HCT116 (cell line): ENCODE results near the gene GABBR2. TPM values are rescaled to one million over a fixed set of nuclear protein-coding genes. Genes with fewer than 3 reads are reported as not detected.
"Not testable (repeated sequence)": the region's sequence is repeated elsewhere in the genome, so short reads cannot be mapped to it uniquely, and the experiment has no call there.

ENCODE experiments used
- ATAC-seq: fragments of 200-7000 bp; cut with Tn5 transposase; 2 replicates; pipeline ENCODE4 v1.9.1; 2020; ENCODE audit warnings: mild to moderate bottlenecking, moderate library complexity
- BruUV-seq: library from RNA; stranded (reverse); fragments of 400-500 nt; replicated peaks from 2 replicates; lab custom pipeline; 2021; lab: Mats Ljungman, UMichigan
- CTCF ChIA-PET: fragments of 300-600 bp; sonication (Branson Sonifier 250); formaldehyde crosslinking; loops from one replicate; lab custom pipeline; 2021; ENCODE audit warnings: antibody characterized with exemption; lab: Charles Lee
- POLR2A ChIA-PET: fragments of 300-600, 350-600 bp; sonication (Branson Sonifier 250); formaldehyde crosslinking; loops from one replicate; lab custom pipeline; 2021; ENCODE audit warnings: antibody characterized with exemption; lab: Charles Lee
- RAD21 ChIA-PET, 2 experiments: fragments of 300-600 bp; sonication (Branson Sonifier 250); formaldehyde crosslinking; loops; one replicate each; lab custom pipeline; 2023; ENCODE audit warnings: low total read pairs in 2 of 2; ENCODE audit not compliant: uncharacterized antibody in 2 of 2, unreplicated experiment in 2 of 2, low non-redundant PET in 1 of 2; lab: Charles Lee
- DNase-seq: peaks from one replicate; pipeline ENCODE4 v3.0.0-alpha.2; 2010; ENCODE audit warnings: low read depth, low spot score
- H2AFZ ChIP-seq: fragments of 200-600 bp; shearing (Covaris generic), sonication (generic); 2 replicates; pipeline ENCODE4 v1.6.1; 2017; ENCODE audit warnings: low read depth, mixed run types, mixed read lengths, antibody characterized with exemption, low read length; ENCODE audit not compliant: poor library complexity, severe bottlenecking
- H3K27ac ChIP-seq: 2 replicates; pipeline ENCODE4 v1.5.1; 2012; ENCODE audit warnings: low read depth, low read length
- H3K27me3 ChIP-seq: fragments of 200-600 bp; sonication (generic); 2 replicates; pipeline ENCODE4 v1.6.1; 2016; ENCODE audit warnings: mixed run types, low read length, mixed read lengths; ENCODE audit not compliant: insufficient read depth
- H3K36me3 ChIP-seq, 2 experiments: fragments of 200-500 bp in 1 of 2; fragments of 200-600 bp in 1 of 2; sonication (Bioruptor generic) in 1 of 2; sonication (generic) in 1 of 2; 2 replicates each; pipeline versions ENCODE4 v1.5.1 to v1.6.1; 2014 to 2016; ENCODE audit warnings: low read length in 2 of 2, inconsistent platforms in 1 of 2, mixed read lengths in 1 of 2, mixed run types in 1 of 2; ENCODE audit not compliant: insufficient read depth in 2 of 2, control insufficient read depth in 1 of 2
- H3K4me1 ChIP-seq, 2 experiments: fragments of 200-600 bp in 1 of 2; sonication (generic) in 1 of 2; 2 replicates each; pipeline versions ENCODE4 v1.5.1 to v1.6.1; 2012 to 2017; ENCODE audit warnings: low read length in 2 of 2, inconsistent platforms in 1 of 2, mild to moderate bottlenecking in 1 of 2, mixed read lengths in 1 of 2, mixed run types in 1 of 2, moderate library complexity in 1 of 2; ENCODE audit not compliant: insufficient read depth in 2 of 2, control insufficient read depth in 1 of 2
- H3K4me2 ChIP-seq: fragments of 200-600 bp; sonication (generic); 2 replicates; pipeline ENCODE4 v1.6.1; 2017; ENCODE audit warnings: mixed run types, low read length, mixed read lengths
- H3K4me3 ChIP-seq, 2 experiments: fragments of 200-600 bp in 1 of 2; sonication (generic) in 1 of 2; replicated peaks in 1 of 2; 2 replicates each; pipeline ENCODE4 v1.5.1; 2011 to 2016; ENCODE audit warnings: low read length in 2 of 2, control low read depth in 1 of 2, low read depth in 1 of 2, mild to moderate bottlenecking in 1 of 2, mixed read lengths in 1 of 2, mixed run types in 1 of 2
- H3K79me2 ChIP-seq: fragments of 200-600 bp; sonication (generic); 2 replicates; pipeline ENCODE4 v1.6.1; 2017; ENCODE audit warnings: mild to moderate bottlenecking, mixed run types, low read length, moderate library complexity, mixed read lengths; ENCODE audit not compliant: insufficient read depth
- H3K9ac ChIP-seq: fragments of 200-600 bp; sonication (generic); 2 replicates; pipeline ENCODE4 v1.6.1; 2016; ENCODE audit warnings: low read length, mixed read lengths
- H3K9me2 ChIP-seq: fragments of 200-600 bp; sonication (generic), shearing (Covaris generic); 2 replicates; pipeline ENCODE4 v1.6.1; 2017; ENCODE audit warnings: mixed run types, mild to moderate bottlenecking, moderate library complexity; ENCODE audit not compliant: insufficient read depth
- H3K9me3 ChIP-seq, 2 experiments: fragments of 200-500 bp in 1 of 2; fragments of 200-600 bp in 1 of 2; sonication (Bioruptor generic) in 1 of 2; sonication (generic) in 1 of 2; 2 replicates each; pipeline ENCODE4 v1.6.1; 2014 to 2017; ENCODE audit warnings: low read length in 2 of 2, mixed read lengths in 2 of 2, inconsistent platforms in 1 of 2, low read depth in 1 of 2, mild to moderate bottlenecking in 1 of 2, mixed run types in 1 of 2, moderate library complexity in 1 of 2; ENCODE audit not compliant: control insufficient read depth in 1 of 2, insufficient read depth in 1 of 2
- H4K20me1 ChIP-seq: fragments of 200-600 bp; sonication (generic), shearing (Covaris generic); 2 replicates; pipeline ENCODE4 v1.6.1; 2017; ENCODE audit warnings: mixed run types, mild to moderate bottlenecking, moderate library complexity; ENCODE audit not compliant: insufficient read depth
- POLR2A ChIP-seq: IDR thresholded peaks from 2 replicates; pipeline ENCODE4 v1.7.0; 2011; ENCODE audit warnings: borderline replicate concordance; ENCODE audit not compliant: insufficient read depth, insufficient read length; ENCODE audit errors: extremely low read depth
- SIN3A ChIP-seq: IDR thresholded peaks from 2 replicates; pipeline ENCODE4 v1.6.1; 2012; ENCODE audit warnings: low read depth
- SRF ChIP-seq: IDR thresholded peaks from 2 replicates; pipeline ENCODE4 v1.6.1; 2012; ENCODE audit warnings: low read depth
- ZNF274 ChIP-seq: fragments of 200-500 bp; sonication (Bioruptor generic); IDR thresholded peaks from 2 replicates; pipeline ENCODE4 v1.6.1; 2014; ENCODE audit warnings: mild to moderate bottlenecking, low read depth, low read length, inconsistent platforms
- intact Hi-C: fragments of 100-400 bp; cut with micrococcal nuclease; formaldehyde crosslinking; loops from 2 replicates; pipeline ENCODE4 v1.10.0; 2022
- total RNA-seq: library from RNA; stranded (reverse); gene quantifications from one replicate; pipeline ENCODE4 v1.2.1, GENCODE V29; 2021; ENCODE audit not compliant: unreplicated experiment
- TF ChIP-seq, protein P1 (sequence below), 3 experiments: fragments of 200-600 bp in 1 of 3; sonication (generic) in 1 of 3; IDR thresholded peaks in 2 of 3; conservative IDR thresholded peaks in 1 of 3; 2 replicates each; pipeline ENCODE4 v1.5.1; 2012 to 2017; ENCODE audit warnings: low read depth in 2 of 3, low read length in 2 of 3, antibody characterized with exemption in 1 of 3, borderline replicate concordance in 1 of 3, control low read depth in 1 of 3, mild to moderate bottlenecking in 1 of 3, mixed read lengths in 1 of 3, mixed run types in 1 of 3, moderate library complexity in 1 of 3; ENCODE audit not compliant: insufficient read depth in 1 of 3
- TF ChIP-seq, protein P2 (sequence below): IDR thresholded peaks from 2 replicates; pipeline ENCODE4 v1.6.1; 2012

GABBR2 gene
- total RNA-seq, 1 experiment from 2014 or later: 0.15 TPM

DNA sequence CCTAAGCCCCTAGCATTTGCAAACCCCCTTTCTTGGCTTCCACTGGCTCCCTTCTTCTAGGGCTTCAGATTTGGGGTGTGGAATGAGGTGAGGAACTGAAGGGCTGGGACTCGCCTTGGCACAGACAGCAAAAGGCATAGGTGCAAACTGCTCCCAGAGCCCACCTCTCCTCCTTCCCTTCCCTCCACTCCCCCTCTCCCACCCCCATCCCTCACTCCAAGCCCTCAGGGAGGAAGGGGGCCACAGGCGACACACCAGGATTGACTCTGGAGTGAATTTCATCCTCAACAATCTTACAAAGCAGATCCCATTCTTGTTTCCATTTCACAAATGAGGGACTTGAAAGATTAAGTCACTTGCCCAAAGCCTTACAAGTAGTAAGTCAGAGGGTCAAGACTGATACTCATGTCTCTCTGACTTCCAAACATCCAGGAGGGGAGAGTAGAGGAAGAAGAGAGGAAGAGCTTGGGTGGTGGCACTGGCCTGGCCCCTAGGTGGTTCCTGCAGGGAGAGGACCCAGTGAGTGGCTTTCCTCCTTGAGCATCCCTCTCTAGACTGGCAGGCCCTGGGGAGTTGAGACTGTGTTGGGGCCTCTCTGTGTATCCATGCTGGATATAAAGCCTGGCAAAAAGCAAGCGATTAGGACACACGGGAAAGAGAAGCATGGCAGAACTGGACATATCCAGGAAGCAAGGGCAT lies 193.1 kb downstream of the GABBR2 start:
- Histone ChIP-seq H3K9me3 (no peaks in the 10 kb centered on the region), H3K36me3 (no peaks in the 10 kb centered on the region), H3K79me2 (no peaks in the 10 kb centered on the region), H3K9me2 (no peaks in the 10 kb centered on the region), H3K4me1 (no peaks in the 10 kb centered on the region), H3K27me3 (no peaks in the 10 kb centered on the region)
- POLR2A ChIA-PET: no interaction called here
- intact Hi-C loops: no loop called here
- TF ChIP-seq ZNF274 (no peak), SIN3A (no peak)
- TF ChIP-seq, all 23 proteins: peak for 0
- no peak for ATAC-seq
- Histone ChIP-seq H3K27ac (no peak overlapping the region), H2AFZ (no peak overlapping the region), H3K9ac (no peak overlapping the region), H4K20me1 (no peaks in the 10 kb centered on the region), H3K4me2 (no peak overlapping the region), H3K4me3 (no peak overlapping the region)
- RAD21 ChIA-PET: no interaction called here
- CTCF ChIA-PET: no interaction called here
- BruUV-seq: no TSS peak
- no peak for DNase-seq

DNA sequence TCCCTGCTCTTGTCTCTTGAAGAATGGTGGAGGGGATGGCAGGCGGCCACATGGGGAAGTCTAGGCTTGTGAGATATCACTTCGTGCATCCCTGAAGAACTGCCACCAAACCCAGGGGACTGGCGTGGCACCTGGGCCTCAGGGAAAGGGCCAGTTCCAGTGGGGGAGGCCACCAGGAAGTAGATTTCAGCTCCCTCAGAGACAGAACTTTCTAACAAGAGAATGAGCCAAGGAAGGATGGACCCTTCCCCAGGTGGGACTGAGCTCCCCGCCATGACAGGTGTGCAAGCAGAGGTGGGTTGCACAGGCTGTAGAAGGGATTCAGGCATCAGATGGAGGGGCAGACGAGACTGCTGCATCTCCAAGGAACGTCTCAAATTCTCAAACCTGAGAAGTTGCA lies 193.9 kb downstream of the GABBR2 start:
- no peak for ATAC-seq
- RAD21 ChIA-PET: no interaction called here

DNA sequence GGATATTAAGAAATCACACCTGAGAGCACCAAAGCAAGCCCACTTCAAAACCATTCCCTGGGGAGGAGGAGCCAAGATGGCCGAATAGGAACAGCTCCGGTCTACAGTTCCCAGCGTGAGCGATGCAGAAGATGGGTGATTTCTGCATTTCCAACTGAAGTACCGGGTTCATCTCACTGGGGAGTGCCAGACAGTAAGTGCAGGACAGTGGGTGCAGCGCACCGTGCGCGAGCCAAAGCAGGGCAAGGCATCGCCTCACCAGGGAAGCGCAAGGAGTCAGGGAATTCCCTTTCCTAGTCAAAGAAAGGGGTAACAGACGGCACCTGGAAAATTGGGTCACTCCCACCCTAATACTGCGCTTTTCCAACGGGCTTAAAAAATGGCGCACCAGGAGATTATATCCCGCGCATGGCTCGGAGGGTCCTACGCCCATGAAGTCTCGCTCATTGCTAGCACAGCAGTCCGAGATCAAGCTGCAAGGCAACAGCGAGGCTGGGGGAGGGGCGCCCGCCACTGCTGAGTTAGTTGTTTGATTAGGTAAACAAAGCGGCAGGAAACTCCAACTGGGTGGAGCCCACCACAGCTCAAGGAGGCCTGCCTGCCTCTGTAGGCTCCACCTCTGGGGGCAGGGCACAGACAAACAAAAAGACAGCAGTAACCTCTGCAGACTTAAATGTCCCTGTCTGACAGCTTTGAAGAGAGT lies 200.4 kb downstream of the GABBR2 start:
- RAD21 ChIA-PET, H3K27me3 ChIP-seq, H3K4me3 ChIP-seq, H3K9me3 ChIP-seq, H3K4me1 ChIP-seq, BruUV-seq, DNase-seq, ATAC-seq, H3K9me2 ChIP-seq, H3K27ac ChIP-seq, H3K79me2 ChIP-seq, H3K9ac ChIP-seq, H3K4me2 ChIP-seq, H2AFZ ChIP-seq, CTCF ChIA-PET, H3K36me3 ChIP-seq, POLR2A ChIA-PET, H4K20me1 ChIP-seq, intact Hi-C loops: not testable (repeated sequence)

More for the DNA sequence above, 193.9 kb downstream of the GABBR2 start:
- no peaks in the 10 kb centered on the region for H3K27me3 ChIP-seq
- no peak overlapping the region for H3K4me2 ChIP-seq
- POLR2A ChIA-PET: no interaction called here
- no peaks in the 10 kb centered on the region for H4K20me1 ChIP-seq
- H3K9me3 ChIP-seq: no peaks in the 10 kb centered on the region
- H3K9me2 ChIP-seq: no peaks in the 10 kb centered on the region
- H3K27ac ChIP-seq: no peak overlapping the region
- no peak overlapping the region for H2AFZ ChIP-seq
- H3K36me3 ChIP-seq: no peaks in the 10 kb centered on the region
- no peak for DNase-seq
- no peak overlapping the region for H3K4me3 ChIP-seq
- no TSS peak for BruUV-seq
- intact Hi-C loops: no loop called here
- H3K4me1 ChIP-seq: no peaks in the 10 kb centered on the region
- no peak overlapping the region for H3K9ac ChIP-seq
- CTCF ChIA-PET: no interaction called here
- TF ChIP-seq SRF (no peak), POLR2A (no peak)
- TF ChIP-seq, protein P1, sequence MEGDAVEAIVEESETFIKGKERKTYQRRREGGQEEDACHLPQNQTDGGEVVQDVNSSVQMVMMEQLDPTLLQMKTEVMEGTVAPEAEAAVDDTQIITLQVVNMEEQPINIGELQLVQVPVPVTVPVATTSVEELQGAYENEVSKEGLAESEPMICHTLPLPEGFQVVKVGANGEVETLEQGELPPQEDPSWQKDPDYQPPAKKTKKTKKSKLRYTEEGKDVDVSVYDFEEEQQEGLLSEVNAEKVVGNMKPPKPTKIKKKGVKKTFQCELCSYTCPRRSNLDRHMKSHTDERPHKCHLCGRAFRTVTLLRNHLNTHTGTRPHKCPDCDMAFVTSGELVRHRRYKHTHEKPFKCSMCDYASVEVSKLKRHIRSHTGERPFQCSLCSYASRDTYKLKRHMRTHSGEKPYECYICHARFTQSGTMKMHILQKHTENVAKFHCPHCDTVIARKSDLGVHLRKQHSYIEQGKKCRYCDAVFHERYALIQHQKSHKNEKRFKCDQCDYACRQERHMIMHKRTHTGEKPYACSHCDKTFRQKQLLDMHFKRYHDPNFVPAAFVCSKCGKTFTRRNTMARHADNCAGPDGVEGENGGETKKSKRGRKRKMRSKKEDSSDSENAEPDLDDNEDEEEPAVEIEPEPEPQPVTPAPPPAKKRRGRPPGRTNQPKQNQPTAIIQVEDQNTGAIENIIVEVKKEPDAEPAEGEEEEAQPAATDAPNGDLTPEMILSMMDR (IDR thresholded peaks at IDR 0.05 in 2 of 3, conservative IDR thresholded peaks at IDR 0.05 in 1 of 3; ENCODE audit: borderline replicate concordance in 1 of 3, insufficient read depth in 1 of 3, low read depth in 2 of 3, low read length in 2 of 3): no peak
- TF ChIP-seq, protein P2, sequence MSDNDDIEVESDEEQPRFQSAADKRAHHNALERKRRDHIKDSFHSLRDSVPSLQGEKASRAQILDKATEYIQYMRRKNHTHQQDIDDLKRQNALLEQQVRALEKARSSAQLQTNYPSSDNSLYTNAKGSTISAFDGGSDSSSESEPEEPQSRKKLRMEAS: no peak
- no peaks in the 10 kb centered on the region for H3K79me2 ChIP-seq
